ENCODE measurements around the gene CALCB. TPM values are rescaled to one million over a fixed set of nuclear protein-coding genes. Genes with fewer than 3 reads are reported as not detected.
A peak's percentile ranks its signal among the peaks of the same experiment; 100 is the strongest.
"Not testable (repeated sequence)": the region's sequence is repeated elsewhere in the genome, so short reads cannot be mapped to it uniquely, and the experiment has no call there.

Gene CALCB
- total RNA-seq, 2 experiments from 2014 or later = 0.35 to 0.89 TPM

GRCh38 chr11:15055620-15056356 lies 17.6 kb upstream of the CALCB start:
- ChIA-PET POLR2A (no interaction called here), CTCF (no interaction called here)
- Mint-ChIP-seq H3K27ac (no peak overlapping the region), H3K4me1 (peaks cover 3% of the 10 kb centered on the region), H3K4me3 (no peak overlapping the region), H3K36me3 (ENCODE audit: low read depth) (no peaks in the 10 kb centered on the region), H3K27me3 (peaks cover 7% of the 10 kb centered on the region), H3K9me3 (no peaks in the 10 kb centered on the region)
- DNase-seq = no peak

DNA sequence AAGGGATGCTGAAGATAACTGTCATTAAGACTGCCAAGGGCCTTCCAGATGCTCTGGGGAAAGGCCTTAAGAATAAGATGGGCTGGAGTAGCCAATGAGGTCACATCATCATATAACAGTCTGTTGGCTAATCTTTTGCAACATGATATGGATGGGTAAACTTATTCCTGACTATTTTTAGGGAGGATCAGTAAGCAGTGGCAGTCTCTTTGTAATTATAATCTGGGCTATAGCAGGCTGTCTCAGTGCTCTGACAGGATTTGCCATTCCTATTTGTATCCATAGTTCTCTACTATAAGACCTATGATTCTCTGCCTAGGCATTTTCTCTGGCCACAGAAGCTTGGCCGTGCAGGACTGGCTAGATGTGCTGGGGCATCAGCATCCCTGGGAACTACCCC lies 16.1 kb upstream of the CALCB start:
- H3K36me3 Mint-ChIP-seq (ENCODE audit: low read depth) = no peaks in the 10 kb centered on the region
- ChIA-PET CTCF (no interaction called here), POLR2A (no interaction called here)
- no peak overlapping the region for H3K4me3 Mint-ChIP-seq
- no peak overlapping the region for H3K27ac Mint-ChIP-seq
- no peaks in the 10 kb centered on the region for H3K9me3 Mint-ChIP-seq
- H3K27me3 Mint-ChIP-seq = peaks cover 12% of the 10 kb centered on the region
- DNase-seq = no peak
- peaks cover 3% of the 10 kb centered on the region for H3K4me1 Mint-ChIP-seq

- peaks cover 12% of the 10 kb centered on the region for H3K27me3 Mint-ChIP-seq
- no peaks in the 10 kb centered on the region for H3K9me3 Mint-ChIP-seq
- H3K36me3 Mint-ChIP-seq (ENCODE audit: low read depth) = no peaks in the 10 kb centered on the region
- H3K27ac Mint-ChIP-seq = no peak overlapping the region
- DNase-seq = no peak
- ChIA-PET POLR2A (no interaction called here), CTCF (interaction anchor here (6.4 kb wide), 1 partner anchor 15 kb away, joined by 17 read pairs; the partner anchor contains the start of gene CALCB)
- H3K4me1 Mint-ChIP-seq = no peaks in the 10 kb centered on the region
- no peak overlapping the region for H3K4me3 Mint-ChIP-seq
Measured at GRCh38 chr11:15059132-15059915, 14.1 kb upstream of the CALCB start.

GRCh38 chr11:15062599-15062998 lies 10.8 kb upstream of the CALCB start:
- H3K4me1 Mint-ChIP-seq = no peaks in the 10 kb centered on the region
- H3K36me3 Mint-ChIP-seq (ENCODE audit: low read depth) = no peaks in the 10 kb centered on the region
- H3K27ac Mint-ChIP-seq = no peak overlapping the region
- ChIA-PET CTCF (interaction anchor here (6.4 kb wide), 1 partner anchor 12 kb away, joined by 17 read pairs; the partner anchor contains the start of gene CALCB), POLR2A (no interaction called here)
- peaks cover 9% of the 10 kb centered on the region for H3K27me3 Mint-ChIP-seq
- H3K9me3 Mint-ChIP-seq = no peaks in the 10 kb centered on the region
- H3K4me3 Mint-ChIP-seq = no peak overlapping the region
- no peak for DNase-seq

DNA sequence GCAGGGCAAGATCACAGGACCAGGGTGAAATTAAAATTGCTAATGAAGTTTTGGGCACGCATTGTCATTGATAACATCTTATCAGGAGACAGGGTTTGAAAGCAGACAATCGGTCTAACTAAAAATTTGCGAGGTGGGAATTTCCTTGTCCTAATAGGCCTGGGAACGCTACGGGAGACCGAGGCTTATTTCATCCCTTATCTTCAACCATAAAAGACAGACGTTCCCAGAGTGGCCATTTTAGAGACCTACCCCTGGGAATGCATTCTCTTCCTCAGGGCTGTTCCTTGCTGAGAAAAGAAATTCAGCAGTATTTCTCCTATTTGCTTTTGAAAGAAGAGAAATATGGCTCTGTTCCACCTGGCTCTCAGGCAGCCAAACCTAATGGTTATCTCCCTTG lies 3.6 kb upstream of the CALCB start:
- H3K4me3 Mint-ChIP-seq; POLR2A ChIA-PET; DNase-seq; H3K36me3 Mint-ChIP-seq (ENCODE audit: low read depth); CTCF ChIA-PET; H3K27ac Mint-ChIP-seq; H3K9me3 Mint-ChIP-seq: not testable (repeated sequence)
- H3K4me1 Mint-ChIP-seq = peaks cover 17% of the 10 kb centered on the region
- H3K27me3 Mint-ChIP-seq = peaks cover 12% of the 10 kb centered on the region

DNA sequence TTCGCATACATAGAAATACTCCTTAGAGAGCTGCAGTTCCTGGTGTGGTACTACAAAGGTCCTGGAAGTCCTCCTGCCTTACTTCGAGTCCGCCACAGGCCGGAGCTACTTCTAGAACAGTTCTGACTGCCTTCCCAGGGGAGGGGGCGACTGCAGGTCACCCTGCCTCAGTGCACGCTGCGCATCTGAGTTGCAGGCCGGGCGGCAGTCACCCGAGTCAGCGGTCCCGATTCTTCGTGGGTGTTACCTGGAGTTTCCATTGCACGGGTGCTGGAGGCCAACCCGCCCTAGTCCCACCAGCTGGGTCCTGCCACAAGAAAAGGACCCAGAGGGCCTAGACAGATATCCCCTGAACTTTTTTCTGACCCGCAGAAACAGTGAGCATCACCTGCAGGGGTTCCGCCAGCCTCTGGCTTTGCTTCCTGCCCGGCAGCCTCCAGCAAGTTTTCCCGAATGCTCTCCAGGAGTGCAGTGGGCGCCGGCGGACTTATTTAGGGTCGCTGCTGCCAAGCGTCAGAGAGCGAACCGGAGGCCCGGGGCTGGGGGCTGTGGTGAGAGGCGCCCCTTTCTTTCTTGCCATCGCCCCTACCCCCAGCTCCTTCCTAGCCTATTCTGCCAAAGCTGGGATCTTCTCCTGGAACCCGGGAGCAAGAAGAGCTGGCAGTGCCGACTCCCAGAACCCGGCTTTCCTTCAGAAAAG lies 1.7 kb upstream of the CALCB start:
- ChIA-PET POLR2A (no interaction called here), CTCF (interaction anchor here (0.6 to 1.3 kb wide), 2 partner anchors 15 to 163 kb away, joined by 3 to 4 read pairs; no protein-coding TSS in a partner anchor)
- no peak overlapping the region for H3K27ac Mint-ChIP-seq
- H3K4me3 Mint-ChIP-seq = no peak overlapping the region
- no peak for DNase-seq
- H3K4me1 Mint-ChIP-seq = peaks cover 19% of the 10 kb centered on the region
- peaks cover 3% of the 10 kb centered on the region for H3K9me3 Mint-ChIP-seq
- peaks cover 12% of the 10 kb centered on the region for H3K27me3 Mint-ChIP-seq
- H3K36me3 Mint-ChIP-seq (ENCODE audit: low read depth) = no peaks in the 10 kb centered on the region

- no peak overlapping the region for H3K4me3 Mint-ChIP-seq
- ChIA-PET POLR2A (interaction anchor here (0.7 kb wide), 1 partner anchor 230 kb away, joined by 3 read pairs; no protein-coding TSS in a partner anchor), CTCF (interaction anchor here (0.5 to 3.1 kb wide), 4 partner anchors 10 to 164 kb away, joined by 3 to 17 read pairs (median 4); no protein-coding TSS in a partner anchor)
- H3K4me1 Mint-ChIP-seq = peaks cover 19% of the 10 kb centered on the region
- H3K36me3 Mint-ChIP-seq (ENCODE audit: low read depth) = no peaks in the 10 kb centered on the region
- H3K9me3 Mint-ChIP-seq = peaks cover 3% of the 10 kb centered on the region
- H3K27ac Mint-ChIP-seq = no peak overlapping the region
- no peak for DNase-seq
- H3K27me3 Mint-ChIP-seq = peaks cover 12% of the 10 kb centered on the region
Measured at GRCh38 chr11:15072551-15073143, 746 bp upstream of the CALCB start.

GRCh38 chr11:15074206-15075161 lies 1.1 kb downstream of the CALCB start:
- Mint-ChIP-seq H3K27me3 (peaks cover 18% of the 10 kb centered on the region), H3K9me3 (no peaks in the 10 kb centered on the region), H3K36me3 (ENCODE audit: low read depth) (no peaks in the 10 kb centered on the region), H3K27ac (peak overlapping the region; percentile 55), H3K4me3 (peak overlapping the region; percentile 72), H3K4me1 (peaks cover 19% of the 10 kb centered on the region)
- CTCF ChIA-PET = interaction anchor here (0.6 to 4.3 kb wide), 23 partner anchors 12 to 274 kb away, joined by 3 to 33 read pairs (median 3); no protein-coding TSS in a partner anchor
- POLR2A ChIA-PET = no interaction called here
- peak; percentile 87 for DNase-seq

GRCh38 chr11:15075162-15075526 lies 1.8 kb downstream of the CALCB start:
- ChIA-PET CTCF (interaction anchor here (0.6 to 4.3 kb wide), 19 partner anchors 13 to 275 kb away, joined by 3 to 33 read pairs (median 3); no protein-coding TSS in a partner anchor), POLR2A (no interaction called here)
- no peak overlapping the region for H3K4me3 Mint-ChIP-seq
- peaks cover 19% of the 10 kb centered on the region for H3K4me1 Mint-ChIP-seq
- H3K27me3 Mint-ChIP-seq = peaks cover 22% of the 10 kb centered on the region
- no peak for DNase-seq
- no peaks in the 10 kb centered on the region for H3K36me3 Mint-ChIP-seq (ENCODE audit: low read depth)
- H3K9me3 Mint-ChIP-seq = no peaks in the 10 kb centered on the region
- no peak overlapping the region for H3K27ac Mint-ChIP-seq

GRCh38 chr11:15091175-15091574 lies 17.8 kb downstream of the CALCB start:
- Mint-ChIP-seq H3K36me3 (ENCODE audit: low read depth) (no peaks in the 10 kb centered on the region), H3K27ac (no peak overlapping the region), H3K27me3 (peaks cover 32% of the 10 kb centered on the region), H3K9me3 (no peaks in the 10 kb centered on the region), H3K4me3 (no peak overlapping the region), H3K4me1 (no peaks in the 10 kb centered on the region)
- POLR2A ChIA-PET = no interaction called here
- CTCF ChIA-PET = interaction anchor here (1.1 to 2.1 kb wide), 5 partner anchors 9 to 183 kb away, joined by 3 to 11 read pairs (median 3); no protein-coding TSS in a partner anchor
- no peak for DNase-seq

DNA sequence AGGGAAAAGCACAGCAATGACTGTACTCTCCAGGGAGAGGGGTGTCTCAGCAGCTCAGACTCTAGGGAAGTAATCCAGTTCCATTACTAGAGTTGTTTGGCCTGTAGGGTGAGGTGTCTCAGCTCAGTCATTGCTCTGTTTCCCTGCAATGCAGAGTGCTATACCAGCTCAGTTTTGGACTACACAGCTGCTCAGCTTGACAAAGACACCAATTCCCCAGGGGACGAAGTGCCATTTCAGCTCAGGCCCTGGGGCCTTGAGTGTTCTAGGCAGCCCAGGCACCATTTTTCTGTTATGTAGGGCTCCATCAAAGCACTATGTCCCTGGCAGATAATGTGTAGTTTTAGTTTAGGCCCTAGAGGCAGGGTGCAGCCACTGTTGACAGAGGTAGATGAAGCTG lies 18.2 kb downstream of the CALCB start:
- ChIA-PET CTCF (interaction anchor here (1.1 to 2.1 kb wide), 5 partner anchors 9 to 184 kb away, joined by 3 to 11 read pairs (median 3); no protein-coding TSS in a partner anchor), POLR2A (no interaction called here)
- H3K27me3 Mint-ChIP-seq = peaks cover 31% of the 10 kb centered on the region
- no peak overlapping the region for H3K4me3 Mint-ChIP-seq
- no peaks in the 10 kb centered on the region for H3K36me3 Mint-ChIP-seq (ENCODE audit: low read depth)
- no peak overlapping the region for H3K27ac Mint-ChIP-seq
- H3K4me1 Mint-ChIP-seq = no peaks in the 10 kb centered on the region
- H3K9me3 Mint-ChIP-seq = no peaks in the 10 kb centered on the region
- DNase-seq = no peak

Measured in activated CD4-positive, alpha-beta T cell treated with anti-CD3 and anti-CD28 coated beads, Interleukin-2, amount 10 ng/mL, durations not matched to agents 7 days and 5 days (primary cell).